Caki2 (cell line): ENCODE measurements around the gene CRYBA2. TPM values are rescaled to one million over a fixed set of nuclear protein-coding genes. Genes with fewer than 3 reads are reported as not detected.

Source experiments
- DNase-seq: peaks from one replicate; pipeline ENCODE4 v3.0.0-alpha.2; 2015; ENCODE audit warnings: low read depth
- in situ Hi-C: cut with HindIII; loops from 2 replicates; pipeline ENCODE4 v1.10.0; 2016; ENCODE audit warnings: low sequenced_read_pairs, low pct_unique_long_range_greater_than_20kb, mixed read lengths
- total RNA-seq: library from RNA; depleted of rRNA; stranded (reverse); fragments of >200 nt; shearing (Covaris generic); gene quantifications from 2 replicates; pipeline ENCODE4 v1.2.3, GENCODE V29; 2014; ENCODE audit warnings: low replicate concordance

Gene CRYBA2
- total RNA-seq, 1 experiment from 2014 or later: not detected

DNA sequence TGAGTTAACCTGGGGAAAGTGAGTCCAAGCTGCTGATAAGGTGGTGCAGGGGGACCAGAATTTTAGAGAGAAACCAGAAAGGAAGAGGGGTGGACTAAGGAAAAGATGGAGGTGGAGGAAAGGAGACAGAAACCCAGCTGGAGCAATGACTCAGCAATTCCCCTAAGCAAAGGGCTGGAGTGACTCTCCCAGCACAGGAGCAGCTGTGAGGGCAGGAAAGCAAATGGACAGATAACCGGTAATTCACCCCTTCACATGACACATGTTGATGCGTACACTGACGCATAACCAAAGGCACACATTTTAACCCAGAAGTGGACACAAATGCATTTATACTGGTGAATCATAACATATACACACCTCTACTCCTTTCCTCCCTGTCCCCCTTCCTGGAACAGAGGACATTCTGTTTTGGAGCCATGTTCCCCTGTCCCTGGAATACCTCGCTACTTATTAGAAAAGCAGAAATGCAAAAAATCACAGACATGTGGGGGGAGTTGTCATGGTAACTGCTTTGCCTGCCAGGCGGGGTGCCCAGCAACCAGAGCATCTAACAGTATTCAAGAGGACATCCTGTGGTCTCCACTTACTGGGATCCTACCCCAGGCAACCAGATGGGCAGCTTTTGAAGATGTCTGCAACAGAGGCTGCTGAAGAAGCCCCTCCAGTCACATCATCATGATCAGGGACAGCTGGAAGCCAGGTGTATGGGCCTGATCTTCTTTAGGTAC is 29.0 kb downstream of the CRYBA2 start:
- peak; percentile 95 for DNase-seq
- in situ Hi-C loops: no loop called here

GRCh38 chr2:218963601-218964000 is 29.6 kb downstream of the CRYBA2 start:
- in situ Hi-C loops: no loop called here
- no peak for DNase-seq

- peak; percentile 99 for DNase-seq
- in situ Hi-C loops: no loop called here
Measured at GRCh38 chr2:218962859-218963492, 30.2 kb downstream of the CRYBA2 start.

- peak; percentile 42 for DNase-seq
- in situ Hi-C loops: no loop called here
Measured at GRCh38 chr2:218961651-218962570, 31.3 kb downstream of the CRYBA2 start.

- in situ Hi-C loops: no loop called here
Measured at GRCh38 chr2:218961229-218961628, 32.0 kb downstream of the CRYBA2 start.

DNA sequence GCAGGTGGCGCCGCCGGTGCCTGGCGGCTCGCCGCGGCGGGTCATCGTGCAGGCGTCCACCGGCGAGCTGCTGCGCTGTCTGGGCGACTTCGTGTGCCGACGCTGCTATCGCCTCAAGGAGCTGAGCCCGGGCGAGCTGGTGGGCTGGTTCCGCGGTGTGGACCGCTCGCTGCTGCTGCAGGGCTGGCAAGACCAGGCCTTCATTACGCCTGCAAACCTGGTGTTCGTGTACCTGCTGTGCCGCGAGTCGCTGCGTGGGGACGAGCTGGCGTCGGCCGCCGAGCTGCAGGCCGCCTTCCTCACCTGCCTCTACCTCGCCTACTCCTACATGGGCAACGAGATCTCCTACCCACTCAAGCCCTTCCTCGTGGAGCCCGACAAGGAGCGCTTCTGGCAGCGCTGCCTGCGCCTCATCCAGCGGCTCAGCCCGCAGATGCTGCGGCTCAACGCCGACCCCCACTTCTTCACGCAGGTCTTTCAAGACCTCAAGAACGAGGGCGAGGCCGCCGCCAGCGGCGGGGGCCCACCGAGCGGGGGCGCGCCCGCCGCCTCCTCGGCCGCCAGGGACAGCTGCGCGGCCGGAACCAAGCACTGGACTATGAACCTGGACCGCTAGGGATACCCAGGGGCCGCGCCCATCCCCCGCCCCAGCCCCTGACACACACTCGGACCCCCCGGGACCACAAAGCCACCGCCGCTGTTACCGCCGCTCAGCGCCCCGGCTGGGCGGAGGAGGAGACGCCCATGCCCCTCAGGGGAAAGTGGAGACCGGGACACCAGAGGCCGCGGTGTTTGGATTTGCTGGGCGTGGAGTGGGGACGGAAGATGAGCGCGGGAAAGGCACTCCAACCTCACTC is 32.7 kb downstream of the CRYBA2 start:
- DNase-seq: no peak
- in situ Hi-C loops: no loop called here

More at GRCh38 chr2:218961229-218961628, 32.0 kb downstream of the CRYBA2 start:
- no peak for DNase-seq

GRCh38 chr2:218959761-218960308 is 33.4 kb downstream of the CRYBA2 start:
- no peak for DNase-seq
- in situ Hi-C loops: no loop called here

DNA sequence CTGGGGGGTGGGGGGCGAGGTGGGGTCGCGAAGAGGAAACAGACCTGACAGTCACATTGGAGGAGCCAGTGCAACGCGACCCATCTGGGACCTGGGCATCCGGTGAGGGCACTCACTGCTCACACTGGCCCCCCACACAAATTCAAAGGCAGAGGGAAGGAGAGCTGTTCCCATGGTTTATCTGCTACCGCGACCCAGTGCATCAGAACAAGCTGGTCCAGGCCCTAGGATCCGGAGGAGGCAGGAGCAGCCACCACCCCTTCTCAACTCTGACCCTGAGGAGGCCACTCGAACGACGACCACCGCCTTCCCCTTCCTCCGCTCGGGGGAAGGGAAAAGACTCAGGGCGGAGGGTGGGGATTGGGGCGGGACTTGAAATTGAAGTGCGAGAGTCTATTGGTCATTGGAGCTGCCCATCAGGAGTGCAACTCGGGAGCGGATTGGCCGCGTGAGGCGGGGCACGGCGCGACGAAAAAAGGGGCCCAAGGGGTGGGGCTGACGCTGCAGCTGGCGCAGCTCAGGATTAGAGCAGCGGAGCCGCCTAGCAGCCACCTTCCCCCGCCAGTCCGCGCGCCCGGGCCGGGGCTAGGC is 34.0 kb downstream of the CRYBA2 start, which contains the start of gene CDK5R2:
CDK5R2 (plus strand) TSS at position 526 of the 591 bp plus-strand sequence. CDS start 155 bp downstream, outside the sequence.
- in situ Hi-C loops: no loop called here
- peak; percentile 78 for DNase-seq

GRCh38 chr2:218958276-218958675 is 34.9 kb downstream of the CRYBA2 start:
- DNase-seq: no peak
- in situ Hi-C loops: no loop called here

DNA sequence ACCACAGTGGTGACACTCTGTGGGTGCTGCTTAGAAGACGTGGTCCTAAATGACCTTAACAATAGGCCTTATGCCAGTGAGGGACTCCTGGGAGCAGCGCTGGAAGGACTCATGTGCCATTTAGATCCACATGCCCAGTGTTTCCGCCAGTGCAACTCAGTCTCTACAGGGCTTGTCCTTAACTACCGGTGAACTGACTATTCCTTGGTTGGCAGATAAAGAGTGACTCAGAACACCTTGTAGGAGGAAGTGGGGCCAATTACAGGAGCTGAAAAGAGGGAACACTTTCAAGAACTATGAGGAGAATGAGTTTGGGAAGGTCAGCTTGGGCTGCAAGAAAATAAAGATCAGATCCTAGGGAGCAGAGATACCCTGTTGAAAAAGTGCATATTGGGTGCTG is 35.6 kb downstream of the CRYBA2 start:
- in situ Hi-C loops: no loop called here

GRCh38 chr2:218956039-218956438 is 37.2 kb downstream of the CRYBA2 start:
- in situ Hi-C loops: no loop called here
- no peak for DNase-seq

More for the DNA sequence above, 35.6 kb downstream of the CRYBA2 start:
- DNase-seq: no peak

- DNase-seq: no peak
- in situ Hi-C loops: no loop called here
Measured at GRCh38 chr2:218954541-218955300, 38.5 kb downstream of the CRYBA2 start.

GRCh38 chr2:218953366-218953954 is 39.8 kb downstream of the CRYBA2 start:
- DNase-seq: no peak

GRCh38 chr2:218952160-218952559 is 41.1 kb downstream of the CRYBA2 start:
- in situ Hi-C loops: no loop called here
- DNase-seq: no peak

More at GRCh38 chr2:218953366-218953954, 39.8 kb downstream of the CRYBA2 start:
- in situ Hi-C loops: no loop called here

DNA sequence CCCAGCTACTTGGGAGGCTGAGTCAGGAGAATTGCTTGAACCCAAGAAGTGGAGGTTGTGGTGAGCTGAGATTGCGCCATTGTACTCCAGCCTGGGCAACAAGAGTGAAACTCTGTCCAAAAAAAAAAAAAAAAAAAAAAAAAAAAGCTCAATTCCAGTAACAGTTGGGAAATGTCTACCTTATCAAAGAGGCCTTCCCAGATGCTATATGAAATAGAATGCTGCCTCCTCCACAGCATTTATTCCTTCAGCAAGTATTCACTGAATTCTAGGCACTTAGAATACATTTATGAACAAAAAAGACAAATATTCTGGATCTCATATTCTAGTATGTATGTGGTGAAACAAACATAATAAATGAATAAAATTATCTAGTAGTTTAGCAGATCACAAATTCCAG is 46.6 kb downstream of the CRYBA2 start:
- no peak for DNase-seq

GRCh38 chr2:218944759-218945404 is 48.3 kb downstream of the CRYBA2 start:
- in situ Hi-C loops: no loop called here
- no peak for DNase-seq

More for the DNA sequence above, 46.6 kb downstream of the CRYBA2 start:
- in situ Hi-C loops: no loop called here
